ENCODE measurements around the gene SNX32.

Gene SNX32

GRCh38 chr11:65866509-65867283 is 32.9 kb downstream of the SNX32 start:
- H3K4me2 ChIP-seq (ENCODE audit: low read length): no peak overlapping the region
- peaks cover 12% of the 10 kb centered on the region for H3K79me2 ChIP-seq (ENCODE audit: control insufficient read depth, low read length)
- no peaks in the 10 kb centered on the region; the same call in 1 of the 2 replicates for H4K20me1 ChIP-seq (ENCODE audit: control insufficient read depth, insufficient read depth, low read depth, low read length)
- H3K9me3 ChIP-seq (ENCODE audit: control insufficient read depth, insufficient read depth, low read length): no peaks in the 10 kb centered on the region
- no peaks in the 10 kb centered on the region for H3K9me2 ChIP-seq (replicated peaks; ENCODE audit: control insufficient read depth, low read length)
- TF ChIP-seq CTCF (IDR thresholded peaks at IDR 0.05; ENCODE audit: low read depth, low read length, poor library complexity, severe bottlenecking) (no peak), EZH2phosphoT487 (IDR thresholded peaks at IDR 0.05; ENCODE audit: borderline replicate concordance, low read length) (no peak)
- H3F3A ChIP-seq (ENCODE audit: control insufficient read depth, insufficient read depth): peaks cover 12% of the 10 kb centered on the region; the same call in 1 of the 2 replicates
- H3K4me1 ChIP-seq (ENCODE audit: control insufficient read depth, low read length): peaks cover 27% of the 10 kb centered on the region
- peaks cover 52% of the 10 kb centered on the region for H3K36me3 ChIP-seq (ENCODE audit: control insufficient read depth, low read length)
- no peak overlapping the region for H3K4me3 ChIP-seq (ENCODE audit: low read length)
- H3K27me3 ChIP-seq (ENCODE audit: control insufficient read depth, low read length): peaks cover 10% of the 10 kb centered on the region
- no peak overlapping the region for H3K27ac ChIP-seq (ENCODE audit: low read depth, low read length)

- no peak for TF ChIP-seq EZH2phosphoT487 (IDR thresholded peaks at IDR 0.05; ENCODE audit: borderline replicate concordance, low read length)
- peaks cover 23% of the 10 kb centered on the region for H3K4me1 ChIP-seq (ENCODE audit: control insufficient read depth, low read length)
- no peaks in the 10 kb centered on the region; the same call in 1 of the 2 replicates for H4K20me1 ChIP-seq (ENCODE audit: control insufficient read depth, insufficient read depth, low read depth, low read length)
- no peak overlapping the region for H3K4me3 ChIP-seq (ENCODE audit: low read length)
- no peaks in the 10 kb centered on the region for H3K9me3 ChIP-seq (ENCODE audit: control insufficient read depth, insufficient read depth, low read length)
- H3F3A ChIP-seq (ENCODE audit: control insufficient read depth, insufficient read depth): peaks cover 12% of the 10 kb centered on the region; the same call in 1 of the 2 replicates
- no peak overlapping the region for H3K4me2 ChIP-seq (ENCODE audit: low read length)
- no peak overlapping the region for H3K27ac ChIP-seq (ENCODE audit: low read depth, low read length)
- peaks cover 45% of the 10 kb centered on the region for H3K36me3 ChIP-seq (ENCODE audit: control insufficient read depth, low read length)
- peaks cover 4% of the 10 kb centered on the region for H3K79me2 ChIP-seq (ENCODE audit: control insufficient read depth, low read length)
- no peaks in the 10 kb centered on the region for H3K9me2 ChIP-seq (replicated peaks; ENCODE audit: control insufficient read depth, low read length)
- H3K27me3 ChIP-seq (ENCODE audit: control insufficient read depth, low read length): peaks cover 14% of the 10 kb centered on the region
Measured at GRCh38 chr11:65867284-65868071, 33.7 kb downstream of the SNX32 start.

- Histone ChIP-seq H3F3A (ENCODE audit: control insufficient read depth, insufficient read depth) (peaks cover 12% of the 10 kb centered on the region; the same call in 1 of the 2 replicates), H3K9me3 (ENCODE audit: control insufficient read depth, insufficient read depth, low read length) (no peaks in the 10 kb centered on the region), H3K4me2 (ENCODE audit: low read length) (no peak overlapping the region), H3K4me3 (ENCODE audit: low read length) (no peak overlapping the region), H3K27me3 (ENCODE audit: control insufficient read depth, low read length) (peaks cover 19% of the 10 kb centered on the region), H3K36me3 (ENCODE audit: control insufficient read depth, low read length) (peaks cover 38% of the 10 kb centered on the region), H3K9me2 (replicated peaks; ENCODE audit: control insufficient read depth, low read length) (no peaks in the 10 kb centered on the region), H3K27ac (ENCODE audit: low read depth, low read length) (no peak overlapping the region), H3K4me1 (ENCODE audit: control insufficient read depth, low read length) (peaks cover 28% of the 10 kb centered on the region), H3K79me2 (ENCODE audit: control insufficient read depth, low read length) (no peaks in the 10 kb centered on the region), H4K20me1 (ENCODE audit: control insufficient read depth, insufficient read depth, low read depth, low read length) (no peaks in the 10 kb centered on the region; the same call in 1 of the 2 replicates)
- TF ChIP-seq CTCF (IDR thresholded peaks at IDR 0.05; ENCODE audit: low read depth, low read length, poor library complexity, severe bottlenecking): no peak
Measured at GRCh38 chr11:65868076-65868667, 34.4 kb downstream of the SNX32 start.
